Neutrophil (primary cell): ENCODE data around the gene ZIC1.

ENCODE experiments used
- H3K27ac ChIP-seq: fragments of 200-600 bp; sonication (generic); 2 replicates; pipeline ENCODE4 v1.5.1; 2016; ENCODE audit warnings: mild to moderate bottlenecking, moderate library complexity
- H3K27me3 ChIP-seq: fragments of 200-600 bp; sonication (generic); 2 replicates; pipeline ENCODE4 v1.6.0; 2016; ENCODE audit warnings: mild to moderate bottlenecking
- H3K36me3 ChIP-seq: fragments of 200-600 bp; sonication (generic); 2 replicates; pipeline ENCODE4 v1.5.1; 2017
- H3K4me1 ChIP-seq, 2 experiments: fragments of 200-600 bp in 1 of 2; sonication (generic) in 1 of 2; 1 replicate in 1 of 2; 2 replicates in 1 of 2; pipeline versions ENCODE4 v1.5.1 to v1.6.1; 2013 to 2016; ENCODE audit warnings: low read depth in 1 of 2, low read length in 1 of 2, mild to moderate bottlenecking in 1 of 2, moderate library complexity in 1 of 2; ENCODE audit not compliant: control insufficient read depth in 1 of 2, insufficient read depth in 1 of 2
- H3K4me3 ChIP-seq, 2 experiments: fragments of 200-600 bp in 1 of 2; sonication (generic) in 1 of 2; 1 replicate in 1 of 2; 2 replicates in 1 of 2; pipeline ENCODE4 v1.5.1; 2013 to 2016; ENCODE audit warnings: low read depth in 1 of 2, low read length in 1 of 2, mild to moderate bottlenecking in 1 of 2, moderate library complexity in 1 of 2
- H3K9me3 ChIP-seq: fragments of 200-600 bp; sonication (generic); 2 replicates; pipeline ENCODE4 v1.5.1; 2016
- CTCF ChIP-seq: fragments of 200-600 bp; sonication (generic); IDR thresholded peaks from 2 replicates; pipeline ENCODE4 v1.5.1; 2016; ENCODE audit warnings: antibody characterized with exemption

Gene ZIC1

GRCh38 chr3:147409143-147410115, at the start of gene ZIC1:
TSS of gene ZIC1 (plus strand) at chr3:147409365. CDS start at chr3:147410113, 748 bp downstream.
- Histone ChIP-seq H3K9me3 (peaks cover 10% of the 10 kb centered on the region), H3K4me1 (peaks cover 0 to 8% of the 10 kb centered on the region in 2 experiments), H3K36me3 (no peaks in the 10 kb centered on the region), H3K27me3 (peaks cover 100% of the 10 kb centered on the region), H3K4me3 (peak within 1 kb of the TSS in 1 of 2 experiments; percentile 40), H3K27ac (no peak within 1 kb of the TSS)
- no peak for TF ChIP-seq CTCF

- H3K4me3 ChIP-seq = no peak overlapping the region
- no peaks in the 10 kb centered on the region for H3K36me3 ChIP-seq
- no peak for TF ChIP-seq CTCF
- H3K27me3 ChIP-seq = peaks cover 95% of the 10 kb centered on the region
- H3K4me1 ChIP-seq = no peaks in the 10 kb centered on the region
- no peaks in the 10 kb centered on the region for H3K9me3 ChIP-seq
- no peak overlapping the region for H3K27ac ChIP-seq
Observed at GRCh38 chr3:147360051-147360439, 49.1 kb upstream of the ZIC1 start.

GRCh38 chr3:147360646-147361453, 48.3 kb upstream of the ZIC1 start:
- H3K27me3 ChIP-seq = peaks cover 95% of the 10 kb centered on the region
- no peak overlapping the region for H3K27ac ChIP-seq
- H3K36me3 ChIP-seq = no peaks in the 10 kb centered on the region
- H3K4me1 ChIP-seq = no peaks in the 10 kb centered on the region
- no peak for TF ChIP-seq CTCF
- no peaks in the 10 kb centered on the region for H3K9me3 ChIP-seq
- no peak overlapping the region for H3K4me3 ChIP-seq

- Histone ChIP-seq H3K27me3 (peaks cover 94% of the 10 kb centered on the region), H3K9me3 (no peaks in the 10 kb centered on the region), H3K36me3 (no peaks in the 10 kb centered on the region), H3K4me3 (no peak overlapping the region), H3K27ac (no peak overlapping the region), H3K4me1 (no peaks in the 10 kb centered on the region)
- no peak for TF ChIP-seq CTCF
Observed at GRCh38 chr3:147361454-147362420, 47.4 kb upstream of the ZIC1 start.

- no peaks in the 10 kb centered on the region for H3K36me3 ChIP-seq
- H3K27ac ChIP-seq = no peak overlapping the region
- H3K27me3 ChIP-seq = peaks cover 94% of the 10 kb centered on the region
- H3K9me3 ChIP-seq = no peaks in the 10 kb centered on the region
- H3K4me1 ChIP-seq = no peaks in the 10 kb centered on the region
- H3K4me3 ChIP-seq = no peak overlapping the region
- TF ChIP-seq CTCF = no peak
Observed at GRCh38 chr3:147364771-147365170, 44.4 kb upstream of the ZIC1 start.
